ENCODE measurements around the gene XRCC4. TPM values are rescaled to one million over a fixed set of nuclear protein-coding genes. Genes with fewer than 3 reads are reported as not detected.

Gene XRCC4
- total RNA-seq, 1 experiment from 2014 or later: 24.6 TPM

GRCh38 chr5:83101514-83101913, 24.2 kb downstream of the XRCC4 start:
- no peak overlapping the region for H3K9ac ChIP-seq (ENCODE audit: low read length)
- ChIA-PET POLR2A (no interaction called here), RAD21 (ENCODE audit: low non-redundant PET in 1 of 2, low total read pairs in 2 of 2, uncharacterized antibody in 2 of 2, unreplicated experiment in 2 of 2) (no interaction called here), CTCF (no interaction called here)
- no peak overlapping the region for H3K4me3 ChIP-seq (replicated peaks in 1 of 2; ENCODE audit: low read depth in 1 of 2, low read length in 2 of 2)
- no TSS peak for BruUV-seq (replicated peaks)
- no peak overlapping the region for H2AFZ ChIP-seq (ENCODE audit: low read depth, low read length, poor library complexity, severe bottlenecking)
- ATAC-seq (no peak), DNase-seq (ENCODE audit: low read depth, low spot score) (no peak)
- no peaks in the 10 kb centered on the region for H3K27me3 ChIP-seq (ENCODE audit: insufficient read depth, low read length)
- no peak overlapping the region for H3K4me2 ChIP-seq (ENCODE audit: low read length)
- intact Hi-C loops (cut with micrococcal nuclease): no loop called here
- H3K79me2 ChIP-seq (ENCODE audit: insufficient read depth, low read length): peaks cover 72% of the 10 kb centered on the region
- no peaks in the 10 kb centered on the region for H3K36me3 ChIP-seq (ENCODE audit: control insufficient read depth in 1 of 2, insufficient read depth in 2 of 2, low read length in 2 of 2)
- H3K9me2 ChIP-seq (ENCODE audit: insufficient read depth): no peaks in the 10 kb centered on the region
- H3K4me1 ChIP-seq (ENCODE audit: control insufficient read depth in 1 of 2, insufficient read depth in 2 of 2, low read length in 2 of 2): peaks cover 33 to 38% of the 10 kb centered on the region in 2 experiments
- H3K27ac ChIP-seq (ENCODE audit: low read depth, low read length): no peak overlapping the region
- H3K9me3 ChIP-seq (ENCODE audit: control insufficient read depth in 1 of 2, insufficient read depth in 1 of 2, low read depth in 1 of 2, low read length in 2 of 2): no peaks in the 10 kb centered on the region
- no peaks in the 10 kb centered on the region for H4K20me1 ChIP-seq (ENCODE audit: insufficient read depth)
- TF ChIP-seq SP1 (IDR thresholded peaks at IDR 0.05; ENCODE audit: low read depth) (no peak), CTCF (IDR thresholded peaks at IDR 0.05 in 2 of 3, conservative IDR thresholded peaks at IDR 0.05 in 1 of 3; ENCODE audit: borderline replicate concordance in 1 of 3, insufficient read depth in 1 of 3, low read depth in 2 of 3, low read length in 2 of 3) (no peak), JUND (IDR thresholded peaks at IDR 0.05) (no peak), POLR2AphosphoS5 (IDR thresholded peaks at IDR 0.05; ENCODE audit: low read depth, low read length) (no peak), RAD21 (IDR thresholded peaks at IDR 0.05; ENCODE audit: low read depth) (no peak), CEBPB (IDR thresholded peaks at IDR 0.05; ENCODE audit: low read depth) (no peak), CBX3 (IDR thresholded peaks at IDR 0.05; ENCODE audit: low read depth) (no peak), ELF1 (IDR thresholded peaks at IDR 0.05; ENCODE audit: borderline replicate concordance, low read depth) (no peak), TCF7L2 (IDR thresholded peaks at IDR 0.05; ENCODE audit: borderline replicate concordance, extremely low read depth, insufficient read depth, insufficient read length) (no peak), ATF3 (IDR thresholded peaks at IDR 0.05) (no peak)
